NOMO-1 (cell line): ENCODE results near the gene COPZ2.
"Not testable (repeated sequence)": the region's sequence is repeated elsewhere in the genome, so short reads cannot be mapped to it uniquely, and the experiment has no call there.

Source experiments
- DNase-seq, 2 experiments: peaks; one replicate each; lab custom pipeline; 2025; ENCODE audit not compliant: unreplicated experiment in 2 of 2; lab: John Stamatoyannopoulos, UW

Gene COPZ2, protein sequence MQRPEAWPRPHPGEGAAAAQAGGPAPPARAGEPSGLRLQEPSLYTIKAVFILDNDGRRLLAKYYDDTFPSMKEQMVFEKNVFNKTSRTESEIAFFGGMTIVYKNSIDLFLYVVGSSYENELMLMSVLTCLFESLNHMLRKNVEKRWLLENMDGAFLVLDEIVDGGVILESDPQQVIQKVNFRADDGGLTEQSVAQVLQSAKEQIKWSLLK

DNA sequence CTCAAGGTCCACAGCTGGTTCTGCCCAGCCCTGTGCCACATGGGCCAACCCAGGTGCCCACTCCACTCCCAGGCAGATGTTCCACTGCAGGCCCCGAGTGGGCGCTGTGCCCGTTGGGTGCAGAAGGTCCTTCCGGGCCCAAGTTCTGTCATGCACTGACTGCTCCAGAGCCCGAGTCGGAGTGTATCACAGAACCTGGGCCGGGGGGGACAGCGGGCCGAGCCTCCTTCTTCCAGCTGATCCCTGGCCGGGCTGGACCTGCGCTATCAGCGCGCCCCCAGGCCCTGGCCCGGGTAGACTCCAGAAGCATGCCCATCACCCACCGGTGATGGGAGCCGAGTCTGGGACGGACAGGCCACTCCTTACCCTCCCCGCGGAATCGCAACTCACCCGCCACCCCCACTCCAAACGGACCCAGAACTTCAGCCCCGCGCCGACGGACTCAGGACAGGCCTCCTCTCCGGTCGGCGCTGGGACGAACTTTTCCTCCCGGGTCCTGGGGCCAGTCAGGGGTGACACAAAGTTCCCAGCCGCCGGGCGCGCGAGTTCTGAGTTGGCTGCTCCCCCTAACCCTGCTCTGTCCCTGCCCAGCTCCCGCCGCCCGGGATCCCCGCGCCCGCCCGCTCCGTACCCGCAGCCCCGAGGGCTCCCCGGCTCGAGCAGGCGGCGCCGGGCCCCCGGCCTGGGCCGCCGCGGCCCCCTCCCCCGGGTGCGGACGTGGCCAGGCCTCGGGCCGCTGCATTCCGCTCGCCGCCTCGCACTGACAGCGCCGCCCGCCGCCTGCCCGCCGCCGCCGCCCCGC, at the start of gene COPZ2:
TSS of gene COPZ2 (minus strand) at position 762 of the 802 bp plus-strand sequence. CDS start at position 742, 20 bp downstream.
- peak in 1 of 2 experiments; percentile 38 for DNase-seq

DNA sequence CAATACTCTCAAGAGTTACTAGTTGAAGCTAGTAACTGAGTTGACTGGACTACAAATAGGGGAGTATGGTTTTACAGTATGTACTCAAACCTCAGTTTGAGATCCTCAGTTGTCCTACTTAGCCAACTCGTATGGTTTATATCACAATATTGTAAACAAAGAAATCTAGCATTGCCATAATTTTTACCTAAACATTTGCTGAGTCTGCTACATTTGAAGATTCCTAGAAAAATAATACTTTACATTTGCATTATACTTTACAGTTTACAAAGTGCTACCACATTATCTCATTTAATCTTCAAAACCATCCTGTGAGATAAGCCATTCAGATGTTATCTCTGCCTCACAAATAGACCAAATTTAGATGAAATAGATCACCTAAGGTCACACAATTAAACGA, 47.3 kb upstream of the COPZ2 start:
- DNase-seq: no peak

DNA sequence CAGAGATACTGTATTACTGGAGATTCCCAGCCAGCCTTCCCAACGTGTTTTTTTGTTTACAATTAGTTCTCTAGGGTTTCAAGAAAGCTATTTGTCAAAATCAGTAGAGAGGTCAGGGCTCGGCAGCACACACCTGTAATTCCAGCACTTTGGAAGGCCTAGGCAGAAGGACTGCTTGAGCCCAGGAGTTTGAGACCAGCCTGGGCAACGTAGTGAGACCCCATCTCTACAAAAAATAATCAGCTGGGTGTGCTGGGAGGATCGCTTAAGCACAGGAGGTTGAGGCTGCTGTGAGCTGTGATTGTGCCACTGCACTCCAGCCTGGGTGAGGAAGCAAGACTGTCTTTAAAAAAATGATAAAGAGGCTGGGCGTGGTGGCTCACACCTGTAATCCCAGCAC, 44.3 kb upstream of the COPZ2 start:
- DNase-seq: no peak

- DNase-seq: not testable (repeated sequence)
Observed at GRCh38 chr17:48077152-48077551, 39.6 kb upstream of the COPZ2 start.

DNA sequence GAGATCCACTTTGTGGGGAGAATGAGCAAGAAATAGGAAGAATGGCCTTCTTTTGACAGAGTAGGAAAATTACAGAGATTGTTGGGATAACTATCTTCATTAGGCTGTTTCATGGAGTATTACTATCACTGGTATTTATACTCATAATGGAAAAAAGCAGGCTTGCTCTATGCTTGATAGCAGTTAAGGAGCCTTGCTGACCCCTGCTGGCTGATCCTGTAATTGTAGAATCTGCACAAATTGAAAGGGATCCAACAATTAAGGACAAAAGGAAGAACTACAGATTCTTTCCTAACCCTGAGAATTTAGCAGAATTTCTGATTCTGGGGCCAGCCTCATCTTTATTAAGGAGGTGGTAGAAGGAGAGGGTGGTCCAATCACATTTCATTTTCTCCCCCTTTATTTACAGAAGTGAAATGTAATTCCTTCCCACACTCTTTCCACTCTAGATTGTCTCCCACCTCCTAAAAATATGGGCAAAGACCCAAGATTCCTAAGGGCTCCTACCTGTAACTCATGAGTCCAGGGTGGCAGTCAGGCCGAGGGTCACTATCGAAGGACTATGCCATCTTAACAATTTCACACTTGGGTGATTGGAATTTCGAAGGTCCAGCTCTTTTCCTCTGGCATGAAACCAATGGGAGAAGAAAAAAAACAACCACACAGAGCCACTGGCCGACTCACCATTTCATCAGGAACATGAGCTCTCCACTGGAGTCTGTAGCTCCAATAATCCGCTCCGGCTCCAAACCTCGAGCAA, 36.9 kb upstream of the COPZ2 start:
- peak in 1 of 2 experiments; percentile 51 for DNase-seq

DNA sequence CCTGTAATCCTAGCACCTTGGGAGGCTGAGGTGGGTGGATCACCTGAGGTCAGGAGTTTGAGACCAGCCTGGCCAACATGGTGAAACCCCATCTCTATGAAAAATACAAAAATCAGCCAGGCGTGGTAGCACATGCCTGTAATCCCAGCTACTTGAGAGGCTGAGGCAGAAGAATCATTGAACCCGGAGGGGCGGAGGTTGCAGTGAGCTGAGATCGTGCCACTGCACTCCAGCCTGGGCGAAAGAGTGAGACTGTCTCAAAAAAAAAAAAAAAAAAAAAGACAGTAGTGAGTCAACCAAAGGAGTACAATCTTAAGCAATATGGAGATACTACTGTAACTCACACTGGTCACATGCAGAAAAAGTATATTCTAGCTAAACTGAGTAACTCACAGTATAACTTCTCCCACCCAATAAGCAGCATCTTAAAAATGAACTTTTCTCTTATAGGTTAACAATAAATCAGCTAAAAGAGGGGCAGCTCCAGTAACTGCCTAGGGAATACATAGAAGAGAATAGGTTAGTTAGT, 36.0 kb upstream of the COPZ2 start:
- not testable (repeated sequence) for DNase-seq

- not testable (repeated sequence) for DNase-seq
Observed at GRCh38 chr17:48072811-48073210, 35.2 kb upstream of the COPZ2 start.

- DNase-seq: no peak
Observed at GRCh38 chr17:48071654-48072053, 34.1 kb upstream of the COPZ2 start.

DNA sequence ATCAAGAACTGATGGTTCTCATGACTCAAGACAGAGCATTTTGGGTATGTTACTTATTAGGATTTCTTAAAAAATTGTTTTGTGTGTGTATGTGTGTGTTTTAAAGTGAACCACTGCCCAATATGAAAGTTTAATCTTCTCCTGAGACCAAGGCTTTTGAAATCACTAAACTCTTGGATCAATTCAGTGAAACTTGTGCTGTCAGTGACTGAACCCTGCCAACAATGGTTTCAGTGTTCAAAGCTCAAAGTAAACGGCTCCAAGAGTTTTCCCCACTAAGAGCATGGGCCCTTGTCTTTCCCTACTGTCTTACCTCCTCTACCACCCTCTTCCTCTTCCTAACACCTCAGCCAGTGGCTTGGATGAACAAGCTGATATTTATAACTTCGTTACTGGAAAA, 32.6 kb upstream of the COPZ2 start:
- no peak for DNase-seq

GRCh38 chr17:48068491-48068961, 30.9 kb upstream of the COPZ2 start:
- DNase-seq: no peak

- DNase-seq: not testable (repeated sequence)
Observed at GRCh38 chr17:48067808-48068207, 30.2 kb upstream of the COPZ2 start.

- DNase-seq: no peak
Observed at GRCh38 chr17:48067245-48067644, 29.6 kb upstream of the COPZ2 start.

DNA sequence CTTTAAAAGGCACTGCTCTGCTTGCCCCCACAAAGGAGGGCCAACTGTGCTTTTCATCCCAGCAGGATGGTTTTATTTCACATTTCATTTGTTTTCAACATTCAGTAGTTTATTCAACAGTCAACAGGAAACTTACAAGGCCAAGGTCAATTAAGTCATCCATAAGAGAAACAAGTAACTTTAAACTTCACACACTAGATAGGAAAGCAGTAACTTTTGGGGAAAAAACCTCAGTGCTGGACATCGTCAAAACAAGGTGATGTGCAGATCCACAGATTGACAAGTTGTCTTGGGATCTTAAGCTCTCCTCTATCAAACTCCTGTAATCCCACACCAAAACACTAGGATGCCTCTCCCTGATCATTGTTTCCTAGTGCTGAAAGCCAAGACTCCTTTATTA, 29.1 kb upstream of the COPZ2 start:
- DNase-seq: no peak

- no peak for DNase-seq
Observed at GRCh38 chr17:48066192-48066591, 28.6 kb upstream of the COPZ2 start.

GRCh38 chr17:48064638-48065037, 27.0 kb upstream of the COPZ2 start:
- no peak for DNase-seq

- no peak for DNase-seq
Observed at GRCh38 chr17:48062273-48062672, 24.7 kb upstream of the COPZ2 start.

DNA sequence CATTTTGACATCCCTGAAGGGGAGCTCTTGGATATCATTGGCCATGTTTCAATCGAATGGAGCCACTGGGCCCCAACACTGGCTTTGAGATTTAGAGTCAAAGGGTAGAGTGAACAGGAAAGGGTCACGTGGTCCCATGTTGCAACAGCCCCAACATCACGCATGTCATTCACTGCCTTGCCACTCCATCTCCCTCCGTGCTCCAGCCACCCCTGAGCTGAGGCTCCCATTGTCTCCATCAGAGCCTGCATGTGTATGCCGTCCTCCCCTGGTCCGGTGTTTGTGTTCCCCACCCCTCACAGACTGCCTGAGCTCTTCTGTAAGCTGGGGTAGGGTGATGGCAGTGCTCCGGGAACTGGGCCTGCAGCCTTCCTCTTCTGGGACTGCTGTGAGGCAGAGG, 22.7 kb upstream of the COPZ2 start:
- DNase-seq: peak in 1 of 2 experiments; percentile 17

GRCh38 chr17:48059125-48059668, 21.6 kb upstream of the COPZ2 start:
- DNase-seq: no peak

GRCh38 chr17:48058393-48059124, 21.0 kb upstream of the COPZ2 start:
- DNase-seq: no peak

- DNase-seq: no peak
Observed at GRCh38 chr17:48057626-48058025, 20.0 kb upstream of the COPZ2 start.
